H7 (cell line): ENCODE results near the gene PTPRN2. TPM values are rescaled to one million over a fixed set of nuclear protein-coding genes. Genes with fewer than 3 reads are reported as not detected.
"Not testable (repeated sequence)": the region's sequence is repeated elsewhere in the genome, so short reads cannot be mapped to it uniquely, and the experiment has no call there.

Experiments used
- DNase-seq: peaks from one replicate; pipeline ENCODE4 v3.0.0; 2012
- H3K27me3 ChIP-seq: 2 replicates; pipeline ENCODE4 v1.6.0; 2011; ENCODE audit warnings: mild to moderate bottlenecking, low read length; ENCODE audit not compliant: control insufficient read depth, insufficient read depth
- H3K36me3 ChIP-seq: replicated peaks from 2 replicates; pipeline ENCODE4 v1.5.1; 2011; ENCODE audit warnings: low read length; ENCODE audit not compliant: control insufficient read depth, insufficient read depth
- H3K4me3 ChIP-seq: 2 replicates; pipeline ENCODE4 v1.5.1; 2011; ENCODE audit warnings: low read depth, mild to moderate bottlenecking, control low read depth, low read length, moderate library complexity; ENCODE audit not compliant: insufficient read depth
- total RNA-seq: library from RNA; depleted of rRNA; stranded (reverse); fragments of >200 nt; shearing (Covaris generic); gene quantifications from 2 replicates; pipeline ENCODE4 v1.2.3, GENCODE V29; 2014

Gene PTPRN2
- total RNA-seq, 1 experiment from 2014 or later: 0.80 TPM

GRCh38 chr7:158420591-158421340, 166.9 kb downstream of the PTPRN2 start:
- no peak overlapping the region for H3K4me3 ChIP-seq
- no peaks in the 10 kb centered on the region for H3K27me3 ChIP-seq
- H3K36me3 ChIP-seq: no peaks in the 10 kb centered on the region
- no peak for DNase-seq

GRCh38 chr7:158419238-158419785, 168.3 kb downstream of the PTPRN2 start:
- H3K36me3 ChIP-seq: no peaks in the 10 kb centered on the region
- no peaks in the 10 kb centered on the region for H3K27me3 ChIP-seq
- no peak for DNase-seq
- no peak overlapping the region for H3K4me3 ChIP-seq

- not testable (repeated sequence) for DNase-seq, H3K4me3 ChIP-seq, H3K36me3 ChIP-seq, H3K27me3 ChIP-seq
Observed at GRCh38 chr7:158418395-158418794, 169.2 kb downstream of the PTPRN2 start.

- H3K4me3 ChIP-seq: no peak overlapping the region
- peak; percentile 22 for DNase-seq
- H3K36me3 ChIP-seq: no peaks in the 10 kb centered on the region
Observed at GRCh38 chr7:158416283-158416933, 171.2 kb downstream of the PTPRN2 start.

GRCh38 chr7:158415316-158415715, 172.3 kb downstream of the PTPRN2 start:
- no peaks in the 10 kb centered on the region for H3K36me3 ChIP-seq
- H3K27me3 ChIP-seq: no peaks in the 10 kb centered on the region
- no peak overlapping the region for H3K4me3 ChIP-seq
- DNase-seq: no peak

More at GRCh38 chr7:158416283-158416933, 171.2 kb downstream of the PTPRN2 start:
- no peaks in the 10 kb centered on the region for H3K27me3 ChIP-seq

GRCh38 chr7:158414486-158414961, 173.1 kb downstream of the PTPRN2 start:
- Histone ChIP-seq H3K4me3 (no peak overlapping the region), H3K36me3 (no peaks in the 10 kb centered on the region), H3K27me3 (no peaks in the 10 kb centered on the region)
- peak; percentile 63 for DNase-seq

- H3K4me3 ChIP-seq: no peak overlapping the region
- no peaks in the 10 kb centered on the region for H3K27me3 ChIP-seq
- no peaks in the 10 kb centered on the region for H3K36me3 ChIP-seq
- DNase-seq: peak; percentile 88
Observed at GRCh38 chr7:158414002-158414401, 173.6 kb downstream of the PTPRN2 start.

GRCh38 chr7:158411232-158411950, 176.2 kb downstream of the PTPRN2 start:
- peak; percentile 39 for DNase-seq

GRCh38 chr7:158410720-158411119, 176.9 kb downstream of the PTPRN2 start:
- Histone ChIP-seq H3K4me3 (no peak overlapping the region), H3K27me3 (no peaks in the 10 kb centered on the region), H3K36me3 (no peaks in the 10 kb centered on the region)
- peak; percentile 43 for DNase-seq

More at GRCh38 chr7:158411232-158411950, 176.2 kb downstream of the PTPRN2 start:
- Histone ChIP-seq H3K27me3 (no peaks in the 10 kb centered on the region), H3K36me3 (no peaks in the 10 kb centered on the region), H3K4me3 (no peak overlapping the region)

GRCh38 chr7:158409816-158410330, 177.8 kb downstream of the PTPRN2 start:
- no peak for DNase-seq
- no peaks in the 10 kb centered on the region for H3K36me3 ChIP-seq
- H3K27me3 ChIP-seq: no peaks in the 10 kb centered on the region
- H3K4me3 ChIP-seq: no peak overlapping the region

GRCh38 chr7:158409120-158409519, 178.5 kb downstream of the PTPRN2 start:
- Histone ChIP-seq H3K27me3 (no peaks in the 10 kb centered on the region), H3K36me3 (no peaks in the 10 kb centered on the region), H3K4me3 (no peak overlapping the region)
- peak; percentile 66 for DNase-seq

- Histone ChIP-seq H3K4me3 (no peak overlapping the region), H3K27me3 (no peaks in the 10 kb centered on the region), H3K36me3 (no peaks in the 10 kb centered on the region)
- no peak for DNase-seq
Observed at GRCh38 chr7:158408318-158408920, 179.2 kb downstream of the PTPRN2 start.

- Histone ChIP-seq H3K4me3 (no peak overlapping the region), H3K27me3 (no peaks in the 10 kb centered on the region), H3K36me3 (no peaks in the 10 kb centered on the region)
- peak; percentile 81 for DNase-seq
Observed at GRCh38 chr7:158407581-158408317, 179.9 kb downstream of the PTPRN2 start.
